Measurements from ENCODE around the gene ELL2. TPM values are rescaled to one million over a fixed set of nuclear protein-coding genes. Genes with fewer than 3 reads are reported as not detected.
"Not testable (repeated sequence)": the region's sequence is repeated elsewhere in the genome, so short reads cannot be mapped to it uniquely, and the experiment has no call there.

ELL2 gene
- total RNA-seq, 1 donor from 2014 or later, result 26.7 TPM

GRCh38 chr5:95921501-95921900, 40.1 kb downstream of the ELL2 start:
- DNase-seq (ENCODE audit: missing footprints), result no peak
- intact Hi-C loops (cut with DNase I), result no loop called here
- no peak for ATAC-seq

- DNase-seq (ENCODE audit: missing footprints) (no peak), ATAC-seq (no peak)
- intact Hi-C loops (cut with DNase I), result no loop called here
Measured at GRCh38 chr5:95920822-95921221, 40.8 kb downstream of the ELL2 start.

- intact Hi-C loops (cut with DNase I), result no loop called here
- no peak for ATAC-seq
- no peak for DNase-seq (ENCODE audit: missing footprints)
Measured at GRCh38 chr5:95919658-95920057, 42.0 kb downstream of the ELL2 start.

GRCh38 chr5:95918421-95919006, 43.1 kb downstream of the ELL2 start:
- no peak for ATAC-seq
- no peak for DNase-seq (ENCODE audit: missing footprints)
- intact Hi-C loops (cut with DNase I), result no loop called here

GRCh38 chr5:95917207-95917606, 44.4 kb downstream of the ELL2 start:
- no peak for ATAC-seq

GRCh38 chr5:95916687-95917085, 45.0 kb downstream of the ELL2 start:
- DNase-seq (ENCODE audit: missing footprints), result no peak
- intact Hi-C loops (cut with DNase I), result no loop called here
- no peak for ATAC-seq

More at GRCh38 chr5:95917207-95917606, 44.4 kb downstream of the ELL2 start:
- intact Hi-C loops (cut with DNase I), result no loop called here
- no peak for DNase-seq (ENCODE audit: missing footprints)

- intact Hi-C loops (cut with DNase I), result no loop called here
- ATAC-seq (no peak), DNase-seq (ENCODE audit: missing footprints) (no peak)
Measured at GRCh38 chr5:95915999-95916686, 45.5 kb downstream of the ELL2 start.

- intact Hi-C loops (cut with DNase I), result no loop called here
- ATAC-seq (no peak), DNase-seq (ENCODE audit: missing footprints) (no peak)
Measured at GRCh38 chr5:95913663-95914062, 48.0 kb downstream of the ELL2 start.

- intact Hi-C loops (cut with DNase I), result no loop called here
- no peak for DNase-seq (ENCODE audit: missing footprints)
- no peak for ATAC-seq
Measured at GRCh38 chr5:95912029-95912428, 49.6 kb downstream of the ELL2 start.

GRCh38 chr5:95910521-95910920, 51.1 kb downstream of the ELL2 start:
- no peak for DNase-seq (ENCODE audit: missing footprints)
- intact Hi-C loops (cut with DNase I), result no loop called here
- no peak for ATAC-seq

GRCh38 chr5:95909738-95910137, 51.9 kb downstream of the ELL2 start:
- DNase-seq (ENCODE audit: missing footprints) (no peak), ATAC-seq (no peak)
- intact Hi-C loops (cut with DNase I), result no loop called here

GRCh38 chr5:95908799-95909198, 52.9 kb downstream of the ELL2 start:
- ATAC-seq (no peak), DNase-seq (ENCODE audit: missing footprints) (no peak)
- intact Hi-C loops (cut with DNase I), result no loop called here

- no peak for ATAC-seq
- intact Hi-C loops (cut with DNase I), result no loop called here
- DNase-seq (ENCODE audit: missing footprints), result no peak
Measured at GRCh38 chr5:95907740-95908706, 53.6 kb downstream of the ELL2 start.

- intact Hi-C loops (cut with DNase I), result no loop called here
- no peak for DNase-seq (ENCODE audit: missing footprints)
- ATAC-seq, result peak; percentile 31
Measured at GRCh38 chr5:95907067-95907705, 54.5 kb downstream of the ELL2 start.

GRCh38 chr5:95906398-95906797, 55.3 kb downstream of the ELL2 start:
- not testable (repeated sequence) for ATAC-seq

GRCh38 chr5:95904827-95905226, 56.8 kb downstream of the ELL2 start:
- intact Hi-C loops (cut with DNase I), result no loop called here

More at GRCh38 chr5:95906398-95906797, 55.3 kb downstream of the ELL2 start:
- DNase-seq (ENCODE audit: missing footprints); intact Hi-C loops (cut with DNase I): not testable (repeated sequence)

GRCh38 chr5:95903838-95904237, 57.8 kb downstream of the ELL2 start:
- no peak for ATAC-seq
- no peak for DNase-seq (ENCODE audit: missing footprints)
- intact Hi-C loops (cut with DNase I), result no loop called here

More at GRCh38 chr5:95904827-95905226, 56.8 kb downstream of the ELL2 start:
- DNase-seq (ENCODE audit: missing footprints) (no peak), ATAC-seq (no peak)

GRCh38 chr5:95901676-95902627, 59.7 kb downstream of the ELL2 start:
- DNase-seq (ENCODE audit: missing footprints) (no peak), ATAC-seq (no peak)
- intact Hi-C loops (cut with DNase I), result no loop called here
